ENCODE results near the gene SLC35F3.
A peak's percentile ranks its signal among the peaks of the same experiment; 100 is the strongest.
"Not testable (repeated sequence)": the region's sequence is repeated elsewhere in the genome, so short reads cannot be mapped to it uniquely, and the experiment has no call there.

The SLC35F3 gene

DNA sequence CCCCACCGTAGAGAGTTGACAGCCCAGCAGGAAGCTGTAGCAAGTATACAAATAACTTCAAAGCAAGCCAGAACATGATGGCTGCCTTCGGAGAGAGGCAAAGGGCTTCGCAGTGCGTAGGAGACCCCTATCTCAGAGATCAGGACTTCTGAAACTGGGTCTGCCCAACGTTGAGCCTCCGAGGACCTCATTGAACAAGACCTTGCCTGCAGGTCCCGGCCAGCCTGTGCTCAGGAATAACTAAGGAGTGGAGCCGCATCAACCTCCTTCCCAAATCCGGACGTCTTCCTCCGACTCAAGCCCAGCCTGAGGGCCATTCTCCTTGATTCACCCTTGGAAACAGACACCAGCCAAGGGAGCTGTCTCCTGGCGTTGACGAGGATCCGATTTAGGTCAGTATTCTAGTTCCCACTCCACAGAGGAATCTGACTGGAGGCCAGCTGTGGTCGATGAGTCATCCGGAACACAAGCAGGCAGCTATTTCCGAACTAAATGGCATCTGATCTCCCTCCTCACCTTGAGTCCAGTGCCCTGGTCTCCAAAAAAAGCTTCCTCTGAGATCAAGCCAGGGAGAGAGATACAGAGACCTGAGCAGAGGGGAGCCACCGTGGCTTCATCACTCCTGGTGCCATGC, 302.3 kb downstream of the SLC35F3 start:
- no peak for DNase-seq

DNA sequence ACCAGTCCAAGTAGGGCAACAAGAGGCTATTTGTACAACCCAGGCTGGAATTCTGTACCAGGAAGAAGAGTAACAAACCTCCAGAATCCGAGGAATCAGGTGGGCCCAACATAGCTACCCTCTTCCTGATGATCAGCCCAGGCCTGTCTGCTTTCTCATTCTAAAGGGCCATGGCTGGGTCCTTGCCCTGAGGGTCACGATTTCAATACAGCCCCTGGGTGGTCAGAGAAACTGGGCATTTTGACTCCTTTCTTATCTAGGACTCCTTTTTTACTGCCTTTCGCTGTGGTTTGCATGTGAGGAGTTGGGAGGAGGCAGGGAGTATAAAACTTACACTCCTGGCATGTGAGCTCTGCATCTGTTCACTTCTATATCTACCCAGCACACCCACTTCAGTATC, 303.9 kb downstream of the SLC35F3 start:
- DNase-seq: no peak

DNA sequence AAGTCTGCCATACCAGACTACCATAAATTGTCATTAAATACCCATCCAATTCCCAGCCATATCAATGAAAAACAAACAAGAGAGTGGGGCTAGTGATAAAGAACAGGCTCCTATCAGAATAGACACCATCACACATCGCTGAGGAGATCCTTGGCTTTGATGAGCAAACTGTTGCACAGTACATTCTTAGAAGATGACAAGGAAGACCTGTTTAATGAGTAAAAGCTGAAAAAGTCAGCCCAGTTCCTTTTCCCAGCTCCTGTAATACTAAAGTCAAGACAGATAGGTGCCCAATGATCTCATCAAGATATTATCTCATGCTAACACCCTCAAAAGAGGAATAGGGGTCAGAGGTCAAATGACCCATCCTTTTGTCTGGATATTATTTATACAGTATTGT, 304.3 kb downstream of the SLC35F3 start:
- DNase-seq: no peak

DNA sequence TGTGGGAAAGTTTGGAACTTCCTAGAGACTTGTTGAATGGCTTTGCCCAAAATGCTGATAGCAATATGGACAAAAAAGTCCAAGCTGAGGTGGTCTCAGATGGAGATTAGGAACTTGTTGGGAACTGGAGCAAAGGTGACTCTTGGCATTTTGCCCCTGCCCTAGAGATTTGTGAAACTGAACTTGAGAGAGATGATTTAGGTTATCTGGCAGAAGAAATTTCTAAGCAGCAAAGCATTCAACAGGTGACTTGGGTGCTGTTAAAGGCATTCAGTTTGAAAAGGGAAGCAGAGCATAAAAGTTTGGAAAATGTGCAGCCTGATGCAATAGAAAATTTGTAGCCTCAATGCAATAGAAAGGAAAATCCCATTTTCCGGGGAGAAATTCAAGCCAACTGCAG, 306.0 kb downstream of the SLC35F3 start:
- not testable (repeated sequence) for DNase-seq

DNA sequence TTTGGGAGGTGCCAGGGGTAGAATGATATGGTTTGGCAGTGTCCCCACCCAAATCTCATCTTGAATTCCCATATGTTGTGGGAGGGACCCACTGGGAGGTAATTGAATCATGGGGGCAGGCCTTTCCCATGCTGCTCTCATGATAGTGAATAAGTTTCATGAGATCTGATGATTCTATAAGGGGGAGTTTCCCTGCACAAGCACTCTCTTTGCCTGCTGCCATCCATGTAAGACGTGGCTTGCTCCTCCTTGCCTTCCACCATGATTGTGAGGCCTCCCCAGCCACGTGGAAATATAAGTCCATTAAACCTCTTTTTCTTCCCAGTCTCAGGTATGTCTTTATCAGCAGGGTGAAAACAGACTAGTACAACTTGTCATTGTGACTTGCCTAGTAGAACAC, 307.4 kb downstream of the SLC35F3 start:
- DNase-seq: not testable (repeated sequence)

DNA sequence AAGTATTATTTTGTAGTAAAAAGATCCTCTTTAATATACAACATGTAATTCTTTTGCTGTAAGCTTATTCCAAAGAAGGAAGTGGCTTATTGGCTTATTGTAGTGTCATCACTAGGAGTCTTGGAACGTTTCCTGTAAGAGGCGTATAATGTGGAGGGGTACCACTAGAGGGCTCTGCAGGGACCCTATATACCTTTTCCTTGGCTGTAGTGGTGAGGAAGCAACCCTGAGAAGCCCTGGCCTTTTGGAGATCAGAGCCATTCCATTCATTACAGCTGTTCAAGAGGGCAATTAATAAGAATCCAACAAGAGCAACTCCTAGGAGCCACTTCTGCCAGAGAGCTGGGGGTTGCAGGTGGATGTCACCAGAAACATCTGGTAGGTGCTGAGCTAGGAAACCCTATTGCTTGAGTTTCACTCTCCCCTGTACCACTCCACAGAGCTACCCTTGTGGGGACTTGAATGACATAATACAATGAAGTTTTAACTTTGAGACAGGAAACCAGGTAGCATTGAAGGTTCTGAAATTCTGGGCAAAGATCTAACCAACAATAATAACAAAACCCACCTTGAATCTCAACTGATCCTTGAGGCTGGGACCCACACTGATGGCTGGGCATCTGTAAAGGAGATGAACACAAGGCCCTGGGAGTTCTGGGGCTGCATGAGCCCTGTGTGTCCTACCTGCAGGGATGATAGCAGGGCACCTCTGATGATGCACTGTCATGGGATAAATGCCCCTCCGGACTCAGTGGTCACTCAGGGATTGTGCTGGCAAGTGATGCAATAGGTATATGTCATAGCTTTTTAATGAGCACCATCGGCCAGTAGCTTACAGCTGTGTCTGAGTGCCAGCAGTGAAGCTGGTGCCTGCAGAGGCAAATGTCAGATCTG, 308.5 kb downstream of the SLC35F3 start:
- DNase-seq: no peak

DNA sequence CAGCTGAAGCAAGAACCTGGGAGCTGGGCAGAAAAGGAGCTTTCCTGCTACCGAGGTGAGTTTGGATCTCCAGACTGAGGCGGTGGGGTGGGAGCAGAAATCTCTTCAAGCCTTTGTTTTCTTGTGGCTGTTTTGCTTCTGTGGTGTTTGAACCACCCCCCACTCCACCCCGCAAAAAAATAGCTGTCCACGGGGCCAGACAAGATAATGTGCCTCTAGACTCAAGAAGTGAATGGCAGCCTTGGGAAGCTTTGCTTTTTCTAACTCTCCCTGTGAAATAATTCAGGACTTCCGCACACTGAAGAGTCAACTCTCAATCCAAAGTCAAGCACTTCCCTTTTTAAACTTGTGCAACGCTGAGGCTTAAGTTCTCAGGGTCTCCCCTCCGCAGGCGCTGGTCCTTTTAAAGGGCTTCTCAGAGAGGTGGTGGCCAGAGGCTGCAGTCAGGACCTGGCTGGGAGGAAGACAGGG, 309.2 kb downstream of the SLC35F3 start:
- DNase-seq: no peak

DNA sequence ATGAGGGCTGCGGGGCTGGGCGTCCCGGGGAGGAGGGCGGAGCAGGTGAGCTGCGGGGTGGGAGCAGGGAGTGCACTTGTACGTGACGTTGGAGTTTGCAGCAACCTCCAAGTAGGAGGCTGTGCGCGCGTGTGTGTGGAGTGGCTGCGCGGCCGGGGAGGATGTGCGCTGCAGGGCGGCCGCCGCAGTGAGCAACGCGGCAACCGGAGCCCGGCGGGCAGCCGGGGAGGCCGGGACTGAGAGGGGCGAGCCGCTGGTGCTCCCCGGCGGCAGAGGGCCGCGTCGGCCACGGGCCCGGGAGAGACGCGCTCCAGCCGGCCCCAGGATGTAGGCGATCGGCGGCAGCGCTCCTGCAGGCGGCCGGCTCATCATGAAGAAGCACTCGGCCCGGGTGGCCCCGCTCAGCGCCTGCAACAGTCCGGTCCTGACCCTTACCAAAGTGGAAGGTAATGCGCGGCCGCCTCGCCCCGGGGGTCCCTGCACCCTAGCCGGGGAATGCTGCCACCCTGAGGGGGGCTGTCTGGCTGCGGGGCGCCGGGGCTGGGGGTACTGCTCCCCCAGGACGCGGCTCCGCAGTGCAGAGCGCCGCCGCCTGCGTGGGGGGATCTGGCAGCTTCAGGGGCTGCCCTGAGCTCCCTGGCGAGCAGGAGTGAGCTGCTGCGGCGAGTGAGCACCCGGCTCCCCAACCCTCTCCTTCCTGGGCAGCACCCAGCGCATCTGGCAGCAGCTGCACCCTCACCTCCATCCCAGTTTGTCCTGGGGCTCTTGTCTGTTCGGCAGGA, 309.8 kb downstream of the SLC35F3 start:
- DNase-seq: peak in 2 of 4 experiments; percentile 13 to 14

DNA sequence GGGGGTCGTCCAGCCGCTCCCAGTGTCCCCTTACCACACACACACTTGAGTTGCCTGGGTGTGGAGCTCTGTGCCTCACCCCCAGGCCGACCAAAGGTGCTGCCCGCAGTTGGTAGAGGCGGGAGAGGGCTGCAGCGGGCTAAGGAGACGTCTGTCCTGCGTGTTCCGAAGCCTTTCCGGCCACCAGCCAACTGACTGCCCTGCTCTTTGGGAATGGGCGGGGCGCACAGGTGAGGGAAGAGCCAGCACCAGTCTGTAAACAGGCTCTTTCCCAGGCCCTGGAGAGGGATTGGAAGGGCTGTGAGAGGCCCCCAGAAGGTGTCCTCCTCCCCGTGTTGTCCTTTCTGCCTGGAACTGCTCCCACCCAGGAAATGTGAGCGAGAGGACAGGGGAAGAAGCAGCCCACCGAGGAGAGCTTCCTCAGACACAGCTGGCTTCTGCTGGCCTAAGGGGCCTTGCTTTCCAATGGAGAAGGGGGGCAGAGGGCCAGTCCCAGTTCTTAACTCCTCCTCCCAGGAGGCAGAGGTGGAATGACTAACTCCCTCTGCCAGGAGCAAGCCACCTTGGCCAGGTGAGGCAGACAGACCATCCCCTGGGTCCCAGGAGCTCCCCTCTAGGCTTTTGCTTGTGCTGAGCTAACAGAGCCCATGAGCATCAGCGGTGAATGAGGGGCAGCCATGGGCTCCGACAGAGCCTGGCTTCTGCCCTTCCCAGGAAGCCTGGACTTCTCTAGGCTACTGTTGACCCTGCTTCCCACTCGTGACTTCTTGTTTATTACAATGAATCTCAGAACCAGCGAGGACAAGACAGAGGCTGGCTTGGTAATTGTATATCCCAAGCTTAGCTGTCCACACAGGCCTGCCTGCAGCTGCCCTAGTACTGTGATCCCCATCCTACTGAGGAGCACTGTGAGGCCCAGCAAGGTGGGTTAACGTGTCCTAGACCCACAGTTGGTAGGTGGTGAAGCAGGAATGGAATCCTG, 310.7 kb downstream of the SLC35F3 start:
- no peak for DNase-seq

DNA sequence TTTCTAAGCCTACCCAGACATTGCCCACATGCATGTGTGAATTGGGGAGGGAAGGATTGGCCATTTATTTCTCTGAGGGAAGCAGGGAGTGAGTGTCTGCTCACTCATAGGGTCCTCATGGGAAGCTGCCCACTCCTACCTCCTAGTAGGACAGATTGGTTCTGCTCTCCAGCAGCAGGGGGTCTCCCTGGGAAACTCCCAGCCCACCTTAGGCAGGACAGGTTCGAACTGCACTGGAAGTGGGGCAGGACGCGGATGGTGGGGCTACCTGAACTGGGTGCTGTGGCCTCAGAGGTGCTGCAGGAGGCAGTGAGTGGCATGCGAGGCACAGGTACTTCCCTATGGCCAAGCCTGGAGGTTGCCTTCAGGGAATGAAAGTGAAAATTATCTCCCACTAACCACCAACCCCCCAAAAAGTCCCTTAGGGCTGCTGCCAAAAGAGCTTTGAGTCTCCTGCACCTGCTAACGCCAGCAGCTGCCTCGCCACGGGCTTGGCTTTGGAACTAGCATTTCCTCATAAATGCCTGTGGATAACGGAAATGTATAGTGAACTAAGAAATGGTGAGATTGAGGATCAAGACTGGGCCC, 311.7 kb downstream of the SLC35F3 start:
- no peak for DNase-seq

DNA sequence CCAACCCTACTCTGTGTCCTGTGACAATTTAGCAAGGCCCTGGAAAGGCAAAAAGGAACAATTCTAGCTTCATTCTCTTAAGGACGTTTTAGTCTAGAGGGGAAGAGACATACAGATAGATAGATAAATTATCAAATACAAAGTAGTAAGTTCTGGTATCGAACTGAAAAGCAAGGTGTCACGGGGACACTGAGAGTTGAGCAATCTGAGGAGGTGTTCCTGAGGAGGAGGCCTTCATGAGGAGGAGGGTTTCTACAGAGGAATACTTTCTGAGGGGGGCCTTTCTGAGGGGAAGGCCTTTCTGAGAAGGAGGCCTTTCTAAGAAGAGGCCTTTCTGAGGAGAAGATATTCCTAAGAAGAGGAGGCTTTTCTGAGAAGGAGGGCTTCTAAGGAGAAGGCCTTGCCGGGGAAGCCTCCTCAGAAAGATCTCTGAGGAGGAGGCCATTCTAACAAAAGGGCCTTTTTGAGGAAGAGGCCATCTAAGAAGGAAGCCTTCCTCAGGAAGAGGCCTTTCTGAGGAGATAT, 312.9 kb downstream of the SLC35F3 start:
- DNase-seq: no peak

DNA sequence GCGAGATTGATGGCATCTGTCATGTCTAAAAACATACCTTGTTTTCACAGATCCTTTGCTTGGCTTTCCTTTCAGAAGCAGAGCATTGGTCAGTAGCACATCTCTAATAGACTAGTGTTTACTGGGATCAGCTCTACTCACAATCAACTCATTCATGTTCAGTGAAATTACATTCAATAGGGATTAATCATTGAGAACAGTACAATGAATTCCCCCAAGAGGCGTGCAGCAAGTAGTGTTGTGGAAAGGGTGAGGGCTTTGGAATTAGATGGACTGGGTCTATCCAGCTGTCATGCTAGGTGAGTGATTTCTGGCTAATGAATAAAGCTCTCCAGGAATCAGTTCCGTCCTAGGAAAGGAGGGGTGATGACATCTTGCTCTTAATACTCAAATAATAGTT, 313.6 kb downstream of the SLC35F3 start:
- no peak for DNase-seq

DNA sequence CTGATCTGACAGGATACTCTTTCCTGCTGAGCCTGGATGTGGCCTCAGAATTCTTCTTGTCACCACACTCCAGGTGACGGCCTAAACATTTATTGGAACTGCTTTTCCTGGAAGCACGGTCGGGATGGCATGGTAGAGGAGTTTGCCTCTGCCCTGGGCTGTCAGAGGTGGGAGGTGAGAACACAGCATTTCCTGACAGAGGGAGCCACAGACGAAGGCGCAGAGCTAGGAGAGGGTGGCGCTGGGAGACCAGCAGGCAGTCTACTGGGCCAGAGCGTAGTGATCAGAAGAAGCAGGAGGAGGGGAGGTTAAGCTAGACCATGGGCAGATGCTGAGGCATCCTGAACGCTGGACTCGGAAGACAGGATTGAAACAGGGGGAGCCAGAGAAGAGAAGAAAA, 315.2 kb downstream of the SLC35F3 start:
- DNase-seq: no peak

DNA sequence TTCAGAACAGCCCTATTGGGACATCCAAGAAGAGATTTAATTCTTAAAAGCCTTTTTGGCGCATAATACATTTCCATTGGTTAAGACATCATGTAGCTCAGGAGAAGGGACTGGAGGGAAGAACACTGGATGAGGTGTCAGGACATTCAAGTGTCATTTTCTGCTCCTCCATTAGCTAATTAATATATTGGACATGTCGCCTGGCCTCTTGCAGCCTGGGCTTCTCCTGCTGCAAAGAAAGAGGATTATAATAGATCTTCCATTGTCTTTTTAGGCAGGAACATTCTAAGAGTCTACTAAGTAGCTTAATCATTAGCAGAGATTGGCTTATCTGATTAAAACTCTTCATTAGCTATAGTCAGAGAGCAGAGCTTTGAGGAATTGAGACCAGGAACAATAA, 317.1 kb downstream of the SLC35F3 start:
- DNase-seq: no peak

DNA sequence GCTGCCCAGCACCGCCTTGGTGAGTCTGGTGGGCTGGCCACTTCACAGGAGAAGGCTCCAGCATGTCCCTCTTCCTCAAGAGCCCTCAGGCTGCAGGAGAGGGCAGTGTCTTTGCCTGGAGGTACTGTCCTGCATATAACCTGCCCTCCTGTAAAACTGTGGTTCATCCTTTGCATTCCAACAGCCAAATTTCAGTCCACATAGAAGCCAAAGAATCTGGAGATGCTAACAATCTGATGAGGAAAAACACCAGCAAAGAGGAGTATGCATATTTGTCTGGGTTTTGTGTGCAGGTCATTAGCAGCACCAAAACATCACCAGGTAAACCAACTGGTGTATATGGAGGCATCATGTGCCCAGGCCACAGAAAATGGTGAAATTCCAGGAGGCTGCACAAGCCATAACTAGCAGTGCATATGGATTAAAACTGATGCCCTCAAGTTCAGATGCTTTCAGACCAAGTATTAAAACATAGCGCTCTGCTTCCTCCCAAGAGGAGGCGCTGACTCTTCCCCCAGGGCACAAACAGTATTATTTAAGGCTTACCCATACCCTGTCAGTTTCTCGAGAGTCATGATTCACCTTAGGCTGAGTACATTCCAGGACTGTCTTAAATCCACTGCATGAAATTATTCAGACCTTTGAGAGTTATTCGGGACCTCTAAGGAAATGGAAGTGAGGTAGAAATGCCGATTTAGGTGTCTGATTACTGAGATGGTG, 318.2 kb downstream of the SLC35F3 start:
- no peak for DNase-seq

DNA sequence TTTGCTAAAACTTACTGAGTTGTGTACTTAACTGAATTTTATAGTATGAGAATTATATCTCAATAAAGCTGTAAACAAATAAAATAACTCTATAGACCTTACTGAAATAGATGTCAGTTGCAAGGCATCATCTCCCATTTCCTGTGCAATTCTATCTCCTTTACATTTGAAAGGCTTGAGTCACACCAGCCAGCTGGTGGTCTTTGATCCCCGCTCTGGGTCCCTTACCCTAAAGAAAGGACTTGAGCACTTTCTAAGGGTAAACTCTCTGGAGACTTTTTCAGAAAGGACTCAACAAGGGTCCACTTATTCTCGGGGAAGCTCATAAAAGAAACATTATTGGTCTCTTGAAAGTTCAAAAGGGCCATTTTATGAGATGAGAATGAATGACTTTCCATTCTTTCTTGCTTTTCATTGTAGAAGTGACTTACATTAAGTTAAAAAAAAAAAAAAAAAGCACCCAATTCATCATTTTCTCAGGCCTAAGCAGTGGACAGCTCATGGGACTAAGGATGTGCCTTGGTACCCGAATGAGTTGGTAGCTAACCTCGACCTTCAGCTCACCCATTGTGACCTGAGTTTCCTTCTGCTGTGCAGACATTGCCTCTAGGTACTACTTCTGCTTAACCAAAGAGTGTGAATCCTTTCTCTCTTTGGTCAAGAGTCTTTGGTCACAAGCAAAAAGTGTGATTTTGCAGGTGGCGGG, 321.8 kb downstream of the SLC35F3 start:
- DNase-seq: no peak

DNA sequence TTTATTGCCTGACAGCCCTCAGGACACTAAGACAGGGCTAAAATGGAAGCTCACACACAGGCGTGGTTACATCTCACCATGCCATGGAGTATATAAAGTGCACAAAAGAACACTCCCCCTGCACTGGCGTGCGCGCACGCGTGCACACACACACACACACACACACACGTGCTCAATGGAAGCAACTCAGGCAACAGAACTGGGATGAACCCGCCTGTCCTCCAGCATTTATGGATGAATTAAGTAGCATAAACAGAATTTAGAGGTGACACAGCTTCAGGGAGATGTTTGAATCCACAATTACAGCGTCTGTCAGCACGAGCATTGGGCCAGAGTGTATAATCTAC, 322.3 kb downstream of the SLC35F3 start:
- no peak for DNase-seq

DNA sequence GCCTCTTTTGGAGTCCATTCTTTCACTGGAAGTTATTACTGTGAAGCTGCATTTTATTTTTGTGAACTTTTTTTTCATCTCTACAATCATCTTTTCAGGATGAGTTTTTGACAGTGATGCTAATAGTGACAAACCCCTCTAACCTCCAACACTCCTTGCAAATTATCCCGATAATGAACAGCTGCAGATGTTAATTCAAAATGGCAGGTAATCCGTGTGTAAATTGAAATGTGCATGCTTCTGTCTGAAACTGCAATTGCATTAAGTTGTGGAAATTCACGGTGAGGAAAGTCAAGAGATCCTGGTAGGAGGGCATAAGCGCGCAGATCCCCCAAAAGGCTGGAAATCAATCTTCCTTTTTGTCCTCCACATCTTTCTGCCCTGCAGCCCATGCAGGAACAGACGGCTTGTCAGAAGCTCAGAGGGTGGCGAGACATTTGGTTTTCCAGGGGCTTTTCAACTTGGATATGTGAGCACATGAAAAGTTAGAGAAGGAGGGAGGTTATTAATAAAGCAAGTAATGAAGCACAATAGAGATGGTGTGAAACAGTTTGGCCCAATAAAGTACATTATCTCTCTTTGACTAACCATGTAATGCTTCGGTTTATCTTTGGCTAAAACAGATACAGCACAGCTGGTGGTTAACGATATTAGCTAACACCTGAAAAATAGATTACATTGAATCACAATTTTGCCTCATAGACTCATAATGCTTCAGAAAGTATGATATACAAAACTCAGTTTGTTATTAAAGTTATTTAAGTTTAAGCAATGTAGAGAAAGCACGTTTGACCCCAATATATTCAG, 325.3 kb downstream of the SLC35F3 start:
- DNase-seq: no peak

DNA sequence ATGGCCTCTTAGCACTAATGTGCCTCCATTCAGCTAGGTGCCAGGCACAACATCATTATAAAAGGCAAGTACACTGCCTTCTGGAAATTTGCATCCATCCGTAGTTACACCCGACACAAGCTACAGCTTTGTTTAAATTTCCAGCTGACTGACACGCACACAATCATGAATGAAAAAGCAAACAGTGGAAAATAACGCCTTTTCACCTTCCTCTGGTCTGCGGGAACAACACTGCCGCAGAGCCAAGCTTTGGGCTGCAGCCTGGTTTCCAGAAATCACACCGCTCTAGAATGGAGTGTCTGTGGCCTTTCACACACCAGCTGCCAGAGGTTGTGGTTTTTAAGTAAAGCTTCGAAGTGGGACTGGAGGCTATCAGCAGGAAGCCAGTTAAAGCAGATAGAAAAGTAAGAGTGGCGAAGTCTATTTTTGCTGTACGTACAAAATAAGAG, 326.0 kb downstream of the SLC35F3 start:
- no peak for DNase-seq

Data from activated CD4-positive, CD25-positive, alpha-beta regulatory T cell (primary cell).